ENCODE results near the gene NR3C1. TPM values are rescaled to one million over a fixed set of nuclear protein-coding genes. Genes with fewer than 3 reads are reported as not detected.

NR3C1 gene
- total RNA-seq, 1 donor = 55.7 TPM

DNA sequence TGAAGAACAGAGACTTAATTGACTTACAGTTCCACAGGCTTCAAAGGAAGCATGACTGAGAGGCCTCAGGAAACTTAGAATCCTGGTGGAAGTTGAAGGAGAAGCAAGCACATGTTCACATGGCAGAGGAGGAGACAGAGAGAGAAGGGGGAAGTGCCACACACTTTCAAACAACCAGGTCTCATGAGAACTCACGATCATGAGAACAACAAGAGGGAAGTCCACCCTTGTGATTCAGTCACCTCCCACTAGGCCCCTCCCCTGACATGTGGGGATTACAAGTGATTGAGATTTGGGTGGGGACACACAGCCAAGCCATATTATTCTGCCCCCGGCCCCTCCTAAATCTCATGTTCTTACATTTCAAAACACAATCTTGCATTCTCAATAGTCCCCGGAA, 19.5 kb downstream of the NR3C1 start:
- no peak for TF ChIP-seq CTCF (IDR thresholded peaks at IDR 0.05; ENCODE audit: insufficient read depth, low read depth, low read length)
- no peak for DNase-seq (ENCODE audit: low read depth)
- H3K4me3 ChIP-seq (ENCODE audit: low read depth, low read length) = no peak overlapping the region

DNA sequence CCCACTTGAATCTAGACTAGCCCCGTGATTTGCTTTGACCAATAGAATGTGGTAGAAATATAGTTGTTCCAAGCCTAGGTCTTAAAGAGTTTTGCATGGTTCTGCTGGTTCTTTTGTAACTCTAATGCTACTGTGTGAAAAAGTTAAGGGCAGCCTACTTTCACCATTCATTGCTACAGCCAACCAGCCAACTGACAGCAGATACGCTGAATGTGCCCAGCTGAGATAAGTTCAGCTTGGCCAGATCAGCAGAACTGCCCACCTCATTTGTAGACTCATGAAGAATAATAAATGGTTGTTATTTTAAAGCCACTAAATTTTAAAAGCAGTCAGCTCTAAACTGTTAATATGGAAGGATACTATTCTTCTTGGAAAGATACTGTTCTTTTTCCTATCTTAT, 23.9 kb downstream of the NR3C1 start:
- no peak for TF ChIP-seq CTCF (IDR thresholded peaks at IDR 0.05; ENCODE audit: insufficient read depth, low read depth, low read length)
- no peak for DNase-seq (ENCODE audit: low read depth)

GRCh38 chr5:143376911-143377813, 26.3 kb downstream of the NR3C1 start:
- TF ChIP-seq CTCF (IDR thresholded peaks at IDR 0.05; ENCODE audit: insufficient read depth, low read depth, low read length) = no peak
- no peak overlapping the region for H3K4me3 ChIP-seq (ENCODE audit: low read depth, low read length)
- no peak for DNase-seq (ENCODE audit: low read depth)

More for the DNA sequence above, 23.9 kb downstream of the NR3C1 start:
- no peak overlapping the region for H3K4me3 ChIP-seq (ENCODE audit: low read depth, low read length)

DNA sequence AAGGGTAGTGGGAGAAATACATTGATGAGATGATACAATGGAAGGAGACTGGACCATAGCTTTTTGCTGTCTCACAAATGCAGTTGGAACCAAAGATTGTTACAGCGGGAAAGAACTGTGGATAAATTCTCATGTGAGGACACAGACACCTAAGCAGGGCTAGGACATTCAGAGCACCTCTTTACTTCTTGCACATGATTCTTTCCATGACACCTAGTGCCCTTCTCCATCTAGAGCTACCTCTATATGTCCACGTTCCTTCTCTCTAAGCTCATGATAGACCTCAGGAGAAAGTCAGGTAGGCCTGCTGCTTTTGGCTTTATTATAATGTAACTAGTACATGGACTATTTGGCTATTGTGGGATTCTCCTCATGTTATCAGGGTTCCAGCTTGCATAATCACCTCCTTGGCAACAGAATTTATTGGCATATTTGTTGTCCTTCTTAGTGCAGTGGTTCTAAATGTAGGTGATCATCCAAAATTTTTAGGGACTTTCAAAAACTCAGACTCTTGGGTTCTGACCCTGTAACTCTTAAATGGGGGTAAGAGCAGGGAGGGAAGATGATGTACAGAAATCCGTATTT, 27.2 kb downstream of the NR3C1 start:
- H3K4me3 ChIP-seq (ENCODE audit: low read depth, low read length) = no peak overlapping the region
- DNase-seq (ENCODE audit: low read depth) = no peak
- TF ChIP-seq CTCF (IDR thresholded peaks at IDR 0.05; ENCODE audit: insufficient read depth, low read depth, low read length) = no peak

DNA sequence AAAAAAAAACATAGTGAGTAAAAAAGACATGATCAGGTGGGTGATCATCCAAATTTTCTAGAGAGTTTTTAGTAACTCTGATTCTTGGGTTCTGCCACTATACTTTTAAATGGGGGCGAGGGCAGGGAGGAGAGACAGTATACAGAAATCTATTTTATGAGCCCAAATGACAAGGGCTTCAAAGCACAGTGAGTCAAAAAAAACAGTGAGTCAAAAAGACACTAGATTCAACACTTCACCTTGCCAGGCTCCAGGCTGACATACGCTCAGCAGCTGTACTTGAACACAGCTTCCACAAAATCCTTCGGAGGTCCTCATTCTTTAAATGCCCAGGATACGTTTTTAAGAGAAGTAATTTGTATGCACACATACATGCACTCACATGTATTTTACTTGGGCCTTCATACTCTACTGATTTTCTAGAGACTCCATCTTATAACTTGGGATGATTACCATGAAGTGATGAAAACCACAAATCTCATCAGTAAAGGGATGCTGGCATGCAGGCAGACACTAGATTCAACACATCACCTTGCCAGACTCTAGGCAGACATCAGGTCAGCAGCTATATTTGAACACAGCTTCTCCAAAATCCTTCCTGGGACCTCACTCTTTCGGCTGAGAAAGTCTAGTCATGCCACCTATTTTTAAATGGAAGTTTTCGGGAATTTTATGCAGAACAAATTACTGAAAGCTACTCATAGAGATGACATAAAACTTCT, 28.8 kb downstream of the NR3C1 start:
- no peak overlapping the region for H3K4me3 ChIP-seq (ENCODE audit: low read depth, low read length)
- no peak for TF ChIP-seq CTCF (IDR thresholded peaks at IDR 0.05; ENCODE audit: insufficient read depth, low read depth, low read length)
- DNase-seq (ENCODE audit: low read depth) = no peak

DNA sequence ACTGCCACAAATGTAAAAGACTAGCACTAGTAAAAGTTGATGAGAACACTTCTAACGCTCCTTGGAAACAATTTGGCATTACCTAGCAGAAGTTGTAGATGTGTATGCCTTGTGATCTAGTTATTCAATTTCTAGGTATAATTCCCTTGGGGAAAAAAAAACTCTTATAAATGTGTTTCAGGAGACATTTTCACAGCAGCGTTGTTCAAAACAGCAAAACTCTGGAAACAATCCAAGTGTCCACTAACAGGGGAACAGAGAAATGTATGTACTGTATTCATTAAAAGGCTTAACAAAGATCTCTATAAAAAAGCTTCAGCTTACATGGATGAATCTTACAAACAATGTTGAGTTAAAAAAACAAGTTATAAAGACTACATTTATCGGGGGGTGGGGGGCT, 30.4 kb downstream of the NR3C1 start:
- TF ChIP-seq CTCF (IDR thresholded peaks at IDR 0.05; ENCODE audit: insufficient read depth, low read depth, low read length) = no peak
- no peak overlapping the region for H3K4me3 ChIP-seq (ENCODE audit: low read depth, low read length)
- DNase-seq (ENCODE audit: low read depth) = no peak
